Measurements from ENCODE around the gene HEXD. TPM values are rescaled to one million over a fixed set of nuclear protein-coding genes. Genes with fewer than 3 reads are reported as not detected.

The HEXD gene
- total RNA-seq, 1 experiment from 2014 or later, result 4.9 TPM

DNA sequence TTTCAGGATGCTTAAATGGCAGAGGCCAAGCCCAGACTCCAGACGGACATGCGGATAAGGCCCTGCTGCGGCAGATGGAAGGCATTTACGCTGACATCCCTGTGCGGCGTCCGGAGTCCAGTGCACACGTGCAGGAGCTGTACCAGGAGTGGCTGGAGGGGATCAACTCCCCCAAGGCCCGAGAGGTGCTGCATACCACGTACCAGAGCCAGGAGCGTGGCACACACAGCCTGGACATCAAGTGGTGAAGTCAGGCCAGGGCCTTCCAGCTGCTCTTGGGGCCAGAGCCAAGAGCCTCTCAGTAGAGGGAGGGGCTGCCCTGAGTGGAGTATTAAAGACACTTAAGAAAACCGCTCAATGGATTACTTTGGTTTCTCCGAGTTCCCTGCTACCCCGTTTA is 69.8 kb downstream of the HEXD start:
- DNase-seq (ENCODE audit: low read depth), result no peak

- no peak for DNase-seq (ENCODE audit: low read depth)
Observed at GRCh38 chr17:82489117-82489516, 71.0 kb downstream of the HEXD start.

GRCh38 chr17:82489851-82490511 is 71.8 kb downstream of the HEXD start:
- DNase-seq (ENCODE audit: low read depth), result no peak

GRCh38 chr17:82490512-82491195 is 72.5 kb downstream of the HEXD start:
- no peak for DNase-seq (ENCODE audit: low read depth)

- DNase-seq (ENCODE audit: low read depth), result no peak
Observed at GRCh38 chr17:82491196-82491530, 73.0 kb downstream of the HEXD start.

GRCh38 chr17:82491533-82491932 is 73.4 kb downstream of the HEXD start:
- no peak for DNase-seq (ENCODE audit: low read depth)

Other genes starting within 250 kb of the HEXD start
- gene CCDC57, start 205.5 kb upstream of the HEXD start, total RNA-seq (2014; rRNA removed; shearing (Covaris generic)), result 7.9 and 36.5 TPM in 2 replicates
- 26.7 and 57.7 TPM in 2 replicates for gene SLC16A3, start 189.3 kb upstream of the HEXD start, total RNA-seq (2014; rRNA removed; shearing (Covaris generic))
- 16.5 and 25.1 TPM in 2 replicates for gene CSNK1D, start 144.6 kb upstream of the HEXD start, total RNA-seq (2014; rRNA removed; shearing (Covaris generic))
- not detected in 2 replicates for gene CD7, start 100.7 kb upstream of the HEXD start, total RNA-seq (2014; rRNA removed; shearing (Covaris generic))
- gene SECTM1, start 84.6 kb upstream of the HEXD start, total RNA-seq (2014; rRNA removed; shearing (Covaris generic)), result 0.51 and 0.65 TPM in 2 replicates
- not detected in 2 replicates for gene TEX19, start 59.1 kb upstream of the HEXD start, total RNA-seq (2014; rRNA removed; shearing (Covaris generic))
- gene UTS2R, start 46.6 kb upstream of the HEXD start, total RNA-seq (2014; rRNA removed; shearing (Covaris generic)), result not detected in 2 replicates
- gene OGFOD3, start 239 bp downstream of the HEXD start, total RNA-seq (2014; rRNA removed; shearing (Covaris generic)), result 38.6 and 39.8 TPM in 2 replicates
- gene CYBC1, start 32.4 kb downstream of the HEXD start, total RNA-seq (2014; rRNA removed; shearing (Covaris generic)), result 26.3 and 59.3 TPM in 2 replicates
- gene NARF, start 40.4 kb downstream of the HEXD start, total RNA-seq (2014; rRNA removed; shearing (Covaris generic)), result 42.3 and 59.4 TPM in 2 replicates
- gene FOXK2, start 101.4 kb downstream of the HEXD start, total RNA-seq (2014; rRNA removed; shearing (Covaris generic)), result 18.2 and 23.1 TPM in 2 replicates
- gene WDR45B, start 230.1 kb downstream of the HEXD start, total RNA-seq (2014; rRNA removed; shearing (Covaris generic)), result 93.1 and 109 TPM in 2 replicates